HG02943 (cell line): ENCODE data around the gene SRF.
A peak's percentile ranks its signal among the peaks of the same experiment; 100 is the strongest.
"Not testable (repeated sequence)": the region's sequence is repeated elsewhere in the genome, so short reads cannot be mapped to it uniquely, and the experiment has no call there.

Experiments used
- ATAC-seq: cut with Tn5 transposase; IDR thresholded peaks from one replicate; pipeline ENCODE4 v1.9.1; 2021; ENCODE audit warnings: mild to moderate bottlenecking, low read depth, moderate library complexity; ENCODE audit not compliant: unreplicated experiment

Gene SRF

GRCh38 chr6:43170931-43171706, at the start of gene SRF:
TSS of gene SRF (plus strand) at chr6:43171269. CDS start at chr6:43171657, 388 bp downstream.
- ATAC-seq, result peak; percentile 59

- no peak for ATAC-seq
Observed at GRCh38 chr6:43122146-43122545, 48.9 kb upstream of the SRF start.

GRCh38 chr6:43123461-43124314, 47.4 kb upstream of the SRF start:
- no peak for ATAC-seq

- ATAC-seq, result no peak
Observed at GRCh38 chr6:43124481-43124880, 46.6 kb upstream of the SRF start.

- ATAC-seq, result no peak
Observed at GRCh38 chr6:43125119-43125518, 46.0 kb upstream of the SRF start.

- no peak for ATAC-seq
Observed at GRCh38 chr6:43125555-43125954, 45.5 kb upstream of the SRF start.

- no peak for ATAC-seq
Observed at GRCh38 chr6:43127180-43127579, 43.9 kb upstream of the SRF start.

GRCh38 chr6:43127877-43128276, 43.2 kb upstream of the SRF start:
- ATAC-seq, result no peak

GRCh38 chr6:43128926-43129325, 42.1 kb upstream of the SRF start:
- no peak for ATAC-seq

- no peak for ATAC-seq
Observed at GRCh38 chr6:43129434-43130194, 41.5 kb upstream of the SRF start.

GRCh38 chr6:43130429-43130828, 40.6 kb upstream of the SRF start:
- ATAC-seq, result no peak

- not testable (repeated sequence) for ATAC-seq
Observed at GRCh38 chr6:43131379-43131778, 39.7 kb upstream of the SRF start.

GRCh38 chr6:43138267-43138666, 32.8 kb upstream of the SRF start:
- no peak for ATAC-seq

GRCh38 chr6:43139973-43140372, 31.1 kb upstream of the SRF start:
- not testable (repeated sequence) for ATAC-seq

GRCh38 chr6:43141644-43142043, 29.4 kb upstream of the SRF start:
- no peak for ATAC-seq

GRCh38 chr6:43142101-43142500, 29.0 kb upstream of the SRF start:
- no peak for ATAC-seq

GRCh38 chr6:43143235-43144128, 27.6 kb upstream of the SRF start:
- no peak for ATAC-seq

- no peak for ATAC-seq
Observed at GRCh38 chr6:43144879-43145278, 26.2 kb upstream of the SRF start.

- ATAC-seq, result no peak
Observed at GRCh38 chr6:43146261-43146660, 24.8 kb upstream of the SRF start.
